K562 (cell line): ENCODE measurements around the gene SFXN3. TPM values are rescaled to one million over a fixed set of nuclear protein-coding genes. Genes with fewer than 3 reads are reported as not detected.

Experiments used
- ATAC-seq: fragments of 200-7000 bp; cut with Tn5 transposase; 3 replicates; pipeline ENCODE4 v1.9.1; 2020; ENCODE audit warnings: moderate library complexity
- BruUV-seq: library from RNA; stranded (reverse); fragments of 400-500 nt; replicated peaks from 2 replicates; lab custom pipeline; 2021; lab: Mats Ljungman, UMichigan
- CTCF ChIA-PET: fragments of 300-600 bp; formaldehyde crosslinking; extraction: SDS; loops from one replicate; lab custom pipeline; 2021; ENCODE audit warnings: low intra/inter-chr PET ratio; lab: Yijun Ruan, JAX
- POLR2A ChIA-PET: fragments of 300-600, 350-650 bp; sonication (Branson Sonifier 250); formaldehyde crosslinking; extraction: SDS; loops from one replicate; lab custom pipeline; 2021; ENCODE audit warnings: antibody characterized with exemption, inconsistent platforms; lab: Yijun Ruan, JAX
- DNase-seq, 4 experiments: peaks; one replicate each; pipeline versions ENCODE4 v3.0.0 to v3.0.0-alpha.2; 2011 to 2018; ENCODE audit warnings: low spot score in 3 of 4, mixed read lengths in 3 of 4; ENCODE audit errors: extremely low read depth in 1 of 4
- FAIRE-seq: peaks from 2 replicates; lab custom pipeline; 2011; peaks lifted over from hg19 to GRCh38; lab: Jason Lieb, UNC
- H2AFZ ChIP-seq: 2 replicates; pipeline ENCODE4 v1.6.0; 2011; ENCODE audit warnings: low read depth, low read length, control low read depth, inconsistent platforms
- H3K27ac ChIP-seq: fragments of 200-600 bp; 3 replicates; pipeline ENCODE4 v1.8.0; 2011; ENCODE audit warnings: low read depth, mild to moderate bottlenecking, control low read depth, inconsistent platforms, low read length, moderate library complexity, mixed read lengths; ENCODE audit errors: extremely low read depth
- H3K27me3 ChIP-seq, 2 experiments: fragments of 300-600 bp in 1 of 2; 2 replicates in 1 of 2; 3 replicates in 1 of 2; pipeline versions ENCODE4 v1.6.0 to v1.8.0; 2011; ENCODE audit warnings: inconsistent platforms in 2 of 2, low read length in 2 of 2, mild to moderate bottlenecking in 1 of 2, mixed read lengths in 1 of 2, moderate library complexity in 1 of 2; ENCODE audit not compliant: control insufficient read depth in 2 of 2, insufficient read depth in 2 of 2
- H3K36me3 ChIP-seq: fragments of 300-600 bp; 3 replicates; pipeline ENCODE4 v1.8.0; 2011; ENCODE audit warnings: mild to moderate bottlenecking, low read length, inconsistent platforms; ENCODE audit not compliant: control insufficient read depth, insufficient read depth
- H3K4me1 ChIP-seq, 2 experiments: fragments of 200-600 bp in 1 of 2; replicated peaks in 1 of 2; 2 replicates in 1 of 2; 3 replicates in 1 of 2; pipeline versions ENCODE4 v1.5.1 to v1.8.0; 2011; ENCODE audit warnings: inconsistent platforms in 2 of 2, low read length in 2 of 2, mild to moderate bottlenecking in 1 of 2, mixed read lengths in 1 of 2, moderate library complexity in 1 of 2; ENCODE audit not compliant: control insufficient read depth in 2 of 2, insufficient read depth in 2 of 2
- H3K4me2 ChIP-seq: 2 replicates; pipeline ENCODE4 v1.6.1; 2011; ENCODE audit warnings: low read length, control low read depth, inconsistent platforms, mixed read lengths; ENCODE audit not compliant: insufficient read depth
- H3K4me3 ChIP-seq: fragments of 200-600 bp; sonication (generic), shearing (Covaris generic); 2 replicates; pipeline ENCODE4 v1.5.1; 2016; ENCODE audit warnings: control low read depth, inconsistent platforms
- H3K79me2 ChIP-seq: fragments of 200-600 bp; 3 replicates; pipeline ENCODE4 v1.8.0; 2011; ENCODE audit warnings: low read length, inconsistent platforms; ENCODE audit not compliant: control insufficient read depth, insufficient read depth
- H3K9ac ChIP-seq, 2 experiments: 2 replicates each; pipeline versions ENCODE4 v1.6.0 to v1.6.1; 2011; ENCODE audit warnings: low read depth in 2 of 2, low read length in 2 of 2, control low read depth in 1 of 2, inconsistent platforms in 1 of 2, mild to moderate bottlenecking in 1 of 2, mixed read lengths in 1 of 2; ENCODE audit not compliant: insufficient read depth in 1 of 2
- H3K9me1 ChIP-seq: one replicate; pipeline ENCODE4 v1.6.0; 2011; ENCODE audit warnings: inconsistent platforms, mild to moderate bottlenecking, low read length, moderate library complexity; ENCODE audit not compliant: control insufficient read depth, insufficient read depth
- H3K9me3 ChIP-seq: replicated peaks from 2 replicates; pipeline ENCODE4 v1.5.1; 2011; ENCODE audit warnings: low read depth, low read length, inconsistent platforms; ENCODE audit not compliant: control insufficient read depth, insufficient read depth
- H4K20me1 ChIP-seq: replicated peaks from 2 replicates; pipeline ENCODE4 v1.6.1; 2011; ENCODE audit warnings: low read length, inconsistent platforms, mixed read lengths; ENCODE audit not compliant: control insufficient read depth, insufficient read depth
- ATF7 ChIP-seq: fragments of 450-650 bp; IDR thresholded peaks from 2 replicates; pipeline ENCODE4 v1.7.1; 2014; ENCODE audit warnings: mild to moderate bottlenecking, moderate library complexity
- CBX5 ChIP-seq: IDR thresholded peaks from 2 replicates; pipeline ENCODE4 v1.6.1; 2014; ENCODE audit warnings: low read depth, borderline replicate concordance
- CHAMP1 ChIP-seq: fragments of 450-650 bp; IDR thresholded peaks from 2 replicates; pipeline ENCODE4 v1.6.1; 2016; ENCODE audit warnings: mild to moderate bottlenecking
- GABPA ChIP-seq: fragments of 200-800 bp; sonication (Bioruptor generic); conservative IDR thresholded peaks from 2 replicates; pipeline ENCODE4 v1.6.1; 2016; ENCODE audit warnings: low read depth, missing genetic modification characterization, missing compliant biosample characterization
- GATAD2A ChIP-seq: fragments of 450-650 bp; IDR thresholded peaks from 2 replicates; pipeline ENCODE4 v1.6.1; 2017
- HMG20A ChIP-seq: fragments of 450-650 bp; formaldehyde crosslinking; conservative IDR thresholded peaks from 2 replicates; pipeline ENCODE4 v1.4.0; 2020; ENCODE audit warnings: mild to moderate bottlenecking, mixed read lengths
- LCOR ChIP-seq: sonication (generic); formaldehyde crosslinking; IDR thresholded peaks from 2 replicates; pipeline ENCODE4 v1.8.0; 2022; ENCODE audit warnings: mild to moderate bottlenecking, missing genetic modification reagents
- MIER1 ChIP-seq: fragments of 450-650 bp; IDR thresholded peaks from 2 replicates; pipeline ENCODE4 v1.6.1; 2016; ENCODE audit warnings: antibody characterized with exemption, mild to moderate bottlenecking, low read depth
- POLR2G ChIP-seq: fragments of 200-400 bp; formaldehyde crosslinking; IDR thresholded peaks from 2 replicates; pipeline ENCODE4 v1.6.1; 2017; ENCODE audit warnings: low read depth, mild to moderate bottlenecking, antibody characterized with exemption, low read length, moderate library complexity
- PRMT5 ChIP-seq: sonication (generic); formaldehyde crosslinking; IDR thresholded peaks from 2 replicates; pipeline ENCODE4 v1.5.0; 2020; ENCODE audit warnings: missing genetic modification reagents
- SAFB2 ChIP-seq: fragments of 200-400 bp; formaldehyde crosslinking; IDR thresholded peaks from 2 replicates; pipeline ENCODE4 v1.6.1; 2018; ENCODE audit warnings: borderline replicate concordance, low read length, low read depth, moderate library complexity; ENCODE audit not compliant: severe bottlenecking
- SP2 ChIP-seq: IDR thresholded peaks from 2 replicates; pipeline ENCODE4 v1.6.1; 2011; ENCODE audit warnings: mild to moderate bottlenecking, low read depth, low read length, moderate library complexity; ENCODE audit not compliant: poor library complexity, severe bottlenecking; ENCODE audit errors: extremely low read depth
- THRAP3 ChIP-seq: fragments of 450-650 bp; IDR thresholded peaks from 2 replicates; pipeline ENCODE4 v1.6.1; 2016; ENCODE audit warnings: mild to moderate bottlenecking, inconsistent platforms, borderline replicate concordance
- ZNF707 ChIP-seq: fragments of 250-450 bp; sonication (Bioruptor Pico); conservative IDR thresholded peaks from 2 replicates; pipeline ENCODE4 v1.8.0; 2022; ENCODE audit warnings: inconsistent platforms, mild to moderate bottlenecking, moderate library complexity
- ZNF717 ChIP-seq: fragments of 250-450 bp; sonication (Bioruptor Pico); IDR thresholded peaks from 2 replicates; pipeline ENCODE4 v1.5.0; 2021
- WGBS: fragments of 100-300 bp; shearing (Covaris generic); methylation state at CpG from one replicate; pipeline ENCODE4 v1.1.6; 2016; ENCODE audit warnings: low coverage, mixed read lengths; ENCODE audit not compliant: insufficient coverage; ENCODE audit errors: missing lambda C conversion rate; 5-methylcytosine and 5-hydroxymethylcytosine counted together
- in situ Hi-C: fragments of 300-500 bp; cut with MboI; formaldehyde crosslinking; loops from 4 replicates; pipeline ENCODE4 v1.15.0; 2018; ENCODE audit warnings: inconsistent platforms, mixed read lengths
- intact Hi-C: fragments of 100-400 bp; cut with micrococcal nuclease; formaldehyde crosslinking; loops from 2 replicates; pipeline ENCODE4 v1.14.2; 2022
- polyA plus RNA-seq, 8 experiments: library from polyadenylated mRNA; depleted of rRNA in 4 of 8; stranded (reverse) in 5 of 8; unstranded in 3 of 8; fragments of >200 nt; fragmentation: Nextera tagmentation in 2 of 8; fragmentation: Illumina TruSeq in 1 of 8; extraction: Ambion mirVana in 2 of 8; extraction: Trizol in 1 of 8; gene quantifications; 2 replicates each; pipeline versions ENCODE4 v1.2.1 to v1.2.3, GENCODE V29; 2011 to 2014; ENCODE audit warnings: inconsistent platforms in 1 of 8, missing spikeins in 1 of 8
- total RNA-seq, 7 experiments: library from RNA; depleted of rRNA in 6 of 7; stranded (reverse); fragments of >200 nt in 6 of 7; fragmentation: Illumina TruSeq in 2 of 7; extraction: Trizol in 2 of 7; gene quantifications; 2 replicates each; pipeline versions ENCODE4 v1.2.1 to v1.2.3, GENCODE V29; 2011 to 2021; ENCODE audit warnings: low replicate concordance in 1 of 7
- TF ChIP-seq, protein P1 (sequence below): sonication (generic); formaldehyde crosslinking; IDR thresholded peaks from 2 replicates; pipeline ENCODE4 v1.8.1; 2023; ENCODE audit warnings: mild to moderate bottlenecking, missing genetic modification reagents
- TF ChIP-seq, protein P2 (sequence below): fragments of 250-450 bp; sonication (Bioruptor Pico); IDR thresholded peaks from 2 replicates; pipeline ENCODE4 v1.5.0; 2020; ENCODE audit warnings: mild to moderate bottlenecking

The SFXN3 gene
- total and polyA plus RNA-seq, 9 of the 15 experiments (the other 6 are each of a cell fraction or from before 2014, with no cell fraction given) = 0.24 to 4.6 (median 0.86) TPM

DNA sequence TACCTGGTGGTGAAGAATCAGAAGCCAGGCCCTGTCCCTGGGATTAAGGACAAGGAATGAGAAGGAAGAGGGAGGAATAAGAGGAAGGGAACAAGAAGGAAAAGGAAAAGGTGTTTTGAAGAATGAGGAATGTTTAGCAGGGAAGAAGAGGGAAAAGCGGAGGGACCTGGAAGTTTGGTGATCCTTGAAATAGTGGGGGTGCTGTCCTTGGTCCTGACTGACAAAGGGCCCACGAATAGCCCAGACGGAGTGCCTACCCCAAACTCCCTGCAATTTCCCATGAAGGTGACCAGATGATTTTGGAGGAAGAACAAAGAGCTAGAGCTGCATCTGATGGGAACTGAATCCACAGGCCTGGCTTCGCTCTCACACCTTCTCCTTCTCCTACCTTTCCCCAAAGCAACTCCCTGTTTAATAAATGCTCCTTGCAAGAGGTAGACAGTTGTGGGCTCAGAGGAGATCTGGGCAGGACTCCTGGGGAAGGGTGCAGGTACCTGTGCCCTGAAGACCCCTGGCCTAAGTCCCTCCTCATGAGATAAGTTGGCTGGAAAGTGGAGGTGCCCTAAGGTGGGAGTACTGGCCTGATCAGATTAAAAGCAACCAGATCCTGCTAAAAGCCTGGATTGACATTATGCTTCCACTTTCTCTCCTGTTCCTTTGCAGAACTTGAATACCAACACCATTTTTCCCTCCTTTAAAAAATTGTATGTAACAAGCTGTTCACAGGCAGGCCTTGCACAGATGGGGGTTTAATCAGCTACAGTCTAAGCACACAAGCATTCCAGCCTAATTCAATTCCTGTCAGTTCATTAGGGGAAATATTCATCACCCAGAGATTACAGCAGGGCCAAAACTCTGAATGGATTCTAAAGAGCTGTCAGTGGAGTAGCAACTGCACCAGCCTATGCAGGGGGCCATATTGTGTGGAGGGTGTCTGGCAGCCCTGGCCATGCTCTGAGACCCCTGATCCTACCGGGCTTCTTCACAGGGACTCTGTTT is 50.2 kb downstream of the SFXN3 start:
- no peak overlapping the region for H3K4me2 ChIP-seq
- no peak overlapping the region for H3K9ac ChIP-seq
- ChIA-PET POLR2A (interaction anchor here (0.7 kb wide), 1 partner anchor 683 kb away, joined by 3 read pairs; no protein-coding TSS in a partner anchor), CTCF (no interaction called here)
- peaks cover 6 to 16% of the 10 kb centered on the region in 2 experiments; a peak in 4 of 5 replicates for H3K27me3 ChIP-seq
- H3K4me1 ChIP-seq = no peaks in the 10 kb centered on the region
- in situ Hi-C loops (no loop called here), intact Hi-C loops (no loop called here)
- no peak overlapping the region for H3K4me3 ChIP-seq
- H2AFZ ChIP-seq = no peak overlapping the region
- ATAC-seq (no peak), FAIRE-seq (no peak), DNase-seq (peak; percentile 20 to 39 (median 33))
- H4K20me1 ChIP-seq = no peaks in the 10 kb centered on the region
- WGBS = 2% methylated on average over 4 of the region's 5 CpGs
- H3K79me2 ChIP-seq = no peaks in the 10 kb centered on the region
- BruUV-seq = no TSS peak
- no peaks in the 10 kb centered on the region for H3K36me3 ChIP-seq
- no peaks in the 10 kb centered on the region for H3K9me3 ChIP-seq
- no peaks in the 10 kb centered on the region for H3K9me1 ChIP-seq
- no peak overlapping the region for H3K27ac ChIP-seq
- TF ChIP-seq PRMT5 (CRISPR knock-in tag) (0 out of 2 replicates have a peak, but pooled peaks have one; percentile 66), CBX5 (no peak), LCOR (CRISPR knock-in tag) (0 out of 2 replicates have a peak, but pooled peaks have one; percentile 29), POLR2G (no peak), CHAMP1 (0 out of 2 replicates have a peak, but pooled peaks have one; percentile 26), ZNF717 (no peak), MIER1 (peak; percentile 92), ATF7 (no peak), THRAP3 (no peak), ZNF707 (CRISPR knock-in tag) (no peak), HMG20A (no peak), GATAD2A (no peak), SP2 (no peak), SAFB2 (no peak), GABPA (no peak)
- TF ChIP-seq, protein P1, sequence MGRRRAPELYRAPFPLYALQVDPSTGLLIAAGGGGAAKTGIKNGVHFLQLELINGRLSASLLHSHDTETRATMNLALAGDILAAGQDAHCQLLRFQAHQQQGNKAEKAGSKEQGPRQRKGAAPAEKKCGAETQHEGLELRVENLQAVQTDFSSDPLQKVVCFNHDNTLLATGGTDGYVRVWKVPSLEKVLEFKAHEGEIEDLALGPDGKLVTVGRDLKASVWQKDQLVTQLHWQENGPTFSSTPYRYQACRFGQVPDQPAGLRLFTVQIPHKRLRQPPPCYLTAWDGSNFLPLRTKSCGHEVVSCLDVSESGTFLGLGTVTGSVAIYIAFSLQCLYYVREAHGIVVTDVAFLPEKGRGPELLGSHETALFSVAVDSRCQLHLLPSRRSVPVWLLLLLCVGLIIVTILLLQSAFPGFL (CRISPR knock-in tag) = no peak
- TF ChIP-seq, protein P2, sequence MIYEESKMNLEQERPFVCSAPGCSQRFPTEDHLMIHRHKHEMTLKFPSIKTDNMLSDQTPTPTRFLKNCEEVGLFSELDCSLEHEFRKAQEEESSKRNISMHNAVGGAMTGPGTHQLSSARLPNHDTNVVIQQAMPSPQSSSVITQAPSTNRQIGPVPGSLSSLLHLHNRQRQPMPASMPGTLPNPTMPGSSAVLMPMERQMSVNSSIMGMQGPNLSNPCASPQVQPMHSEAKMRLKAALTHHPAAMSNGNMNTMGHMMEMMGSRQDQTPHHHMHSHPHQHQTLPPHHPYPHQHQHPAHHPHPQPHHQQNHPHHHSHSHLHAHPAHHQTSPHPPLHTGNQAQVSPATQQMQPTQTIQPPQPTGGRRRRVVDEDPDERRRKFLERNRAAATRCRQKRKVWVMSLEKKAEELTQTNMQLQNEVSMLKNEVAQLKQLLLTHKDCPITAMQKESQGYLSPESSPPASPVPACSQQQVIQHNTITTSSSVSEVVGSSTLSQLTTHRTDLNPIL (CRISPR knock-in tag) = no peak
